SU-DHL-6 (cell line): Measurements from ENCODE around the gene SPA17.

Source experiments
- EZH2phosphoT487 ChIP-seq: fragments of 200-600 bp; sonication (generic), shearing (Covaris generic); conservative IDR thresholded peaks from 2 replicates; pipeline ENCODE4 v1.6.1; 2018; ENCODE audit warnings: mild to moderate bottlenecking, antibody characterized with exemption, low read length, moderate library complexity, mixed read lengths
- TF ChIP-seq, protein P1 (sequence below): fragments of 200-600 bp; sonication (generic); IDR thresholded peaks from one replicate; pipeline ENCODE4 v1.5.1; 2017; ENCODE audit warnings: antibody characterized with exemption, mild to moderate bottlenecking, low read length, moderate library complexity; ENCODE audit not compliant: insufficient read depth, poor library complexity, severe bottlenecking

DNA sequence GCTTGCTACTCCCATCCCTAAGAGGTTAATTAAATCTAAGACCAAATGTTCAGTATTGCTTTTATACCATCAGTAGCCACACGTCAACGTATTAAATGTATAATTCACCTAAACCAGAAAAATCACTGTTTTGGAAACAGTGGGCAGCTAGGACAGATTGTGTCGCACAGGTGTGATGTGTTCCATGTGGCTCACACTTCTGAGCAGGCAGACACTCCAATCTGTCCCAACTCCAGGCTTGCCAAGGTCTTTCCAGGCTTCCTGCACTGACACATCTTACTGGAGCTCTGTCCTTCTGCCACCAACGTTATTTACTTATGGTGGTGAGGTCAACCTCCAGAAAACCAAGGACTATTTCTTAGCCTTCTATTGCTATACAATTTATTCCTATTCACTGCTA lies 11.6 kb upstream of the SPA17 start:
- TF ChIP-seq, protein P1, sequence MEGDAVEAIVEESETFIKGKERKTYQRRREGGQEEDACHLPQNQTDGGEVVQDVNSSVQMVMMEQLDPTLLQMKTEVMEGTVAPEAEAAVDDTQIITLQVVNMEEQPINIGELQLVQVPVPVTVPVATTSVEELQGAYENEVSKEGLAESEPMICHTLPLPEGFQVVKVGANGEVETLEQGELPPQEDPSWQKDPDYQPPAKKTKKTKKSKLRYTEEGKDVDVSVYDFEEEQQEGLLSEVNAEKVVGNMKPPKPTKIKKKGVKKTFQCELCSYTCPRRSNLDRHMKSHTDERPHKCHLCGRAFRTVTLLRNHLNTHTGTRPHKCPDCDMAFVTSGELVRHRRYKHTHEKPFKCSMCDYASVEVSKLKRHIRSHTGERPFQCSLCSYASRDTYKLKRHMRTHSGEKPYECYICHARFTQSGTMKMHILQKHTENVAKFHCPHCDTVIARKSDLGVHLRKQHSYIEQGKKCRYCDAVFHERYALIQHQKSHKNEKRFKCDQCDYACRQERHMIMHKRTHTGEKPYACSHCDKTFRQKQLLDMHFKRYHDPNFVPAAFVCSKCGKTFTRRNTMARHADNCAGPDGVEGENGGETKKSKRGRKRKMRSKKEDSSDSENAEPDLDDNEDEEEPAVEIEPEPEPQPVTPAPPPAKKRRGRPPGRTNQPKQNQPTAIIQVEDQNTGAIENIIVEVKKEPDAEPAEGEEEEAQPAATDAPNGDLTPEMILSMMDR, result no peak
- TF ChIP-seq EZH2phosphoT487, result no peak
